Measurements from ENCODE around the gene DHRS9.

DNA sequence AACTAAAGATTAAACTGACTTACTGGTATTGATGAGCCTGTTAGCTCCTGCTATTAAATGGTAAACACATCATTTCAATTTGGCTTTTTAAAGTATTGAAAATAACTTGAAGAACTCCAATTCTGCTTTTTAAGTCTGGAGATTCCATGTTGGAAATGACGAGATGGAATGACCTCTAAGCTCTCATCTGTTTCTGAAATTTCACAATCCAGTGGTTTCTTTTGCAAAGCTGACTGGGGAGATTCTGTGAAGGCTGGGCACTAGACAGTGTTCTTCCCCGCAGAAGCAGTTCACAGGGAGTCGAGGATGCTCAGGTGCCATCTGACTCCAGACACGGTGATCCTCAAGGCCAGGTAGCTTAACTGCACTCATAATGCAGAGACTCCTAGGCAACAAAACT, 44.7 kb downstream of the DHRS9 start:
- TF ChIP-seq POLR2A (IDR thresholded peaks at IDR 0.05; ENCODE audit: low read depth, low read length) (no peak), POLR2AphosphoS5 (IDR thresholded peaks at IDR 0.05; ENCODE audit: low read depth, low read length) (no peak), TAF1 (IDR thresholded peaks at IDR 0.05; ENCODE audit: borderline replicate concordance, low read depth, low read length) (no peak)

Data from GM12892 (cell line).